B cell (primary cell): ENCODE measurements around the gene ILDR2. TPM values are rescaled to one million over a fixed set of nuclear protein-coding genes. Genes with fewer than 3 reads are reported as not detected.

Experiments used
- ATAC-seq: fragments of 200-7000 bp; cut with Tn5 transposase; one replicate; pipeline ENCODE4 v1.10.0; 2021; ENCODE audit warnings: low read depth, mild to moderate bottlenecking, moderate number of reproducible peaks, moderate library complexity
- CTCF ChIA-PET: fragments of 350-600 bp; sonication (Branson Sonifier 250); formaldehyde crosslinking; loops from one replicate; lab custom pipeline; 2021; ENCODE audit warnings: antibody characterized with exemption, inconsistent platforms; lab: Charles Lee
- POLR2A ChIA-PET: fragments of 350-600 bp; sonication (Branson Sonifier 250); formaldehyde crosslinking; loops from one replicate; lab custom pipeline; 2021; ENCODE audit warnings: antibody characterized with exemption; lab: Charles Lee
- DNase-seq: peaks from one replicate; pipeline ENCODE4 v3.0.0; 2013
- H2AFZ ChIP-seq: 2 replicates; pipeline ENCODE4 v1.6.1; 2012; ENCODE audit warnings: mild to moderate bottlenecking, low read depth, low read length; ENCODE audit not compliant: insufficient read depth, poor library complexity, severe bottlenecking
- H3K27ac ChIP-seq, 2 donors: 1 replicate in 1 of 2; 2 replicates in 1 of 2; pipeline ENCODE4 v1.5.1; 2012 to 2013; ENCODE audit warnings: low read length in 2 of 2, mild to moderate bottlenecking in 2 of 2, moderate library complexity in 1 of 2
- H3K27me3 ChIP-seq, 4 experiments: fragments of 200-600 bp in 1 of 4; sonication (generic) in 1 of 4; replicated peaks in 1 of 4; 1 replicate in 2 of 4; 2 replicates in 2 of 4; pipeline versions ENCODE4 v1.6.1 to v1.7.0; 2013 to 2016; ENCODE audit warnings: low read length in 3 of 4, mild to moderate bottlenecking in 2 of 4, mixed read lengths in 1 of 4, moderate library complexity in 1 of 4; ENCODE audit not compliant: insufficient read depth in 4 of 4, control insufficient read depth in 3 of 4; ENCODE audit errors: control extremely low read depth in 1 of 4
- H3K36me3 ChIP-seq, 2 experiments: replicated peaks in 1 of 2; 1 replicate in 1 of 2; 2 replicates in 1 of 2; pipeline versions ENCODE4 v1.6.1 to v1.7.1; 2013; ENCODE audit warnings: low read length in 1 of 2; ENCODE audit not compliant: insufficient read depth in 2 of 2, control insufficient read depth in 1 of 2; ENCODE audit errors: control extremely low read depth in 1 of 2, extremely low read depth in 1 of 2
- H3K4me1 ChIP-seq, 2 donors: fragments of 200-600 bp in 1 of 2; sonication (generic) in 1 of 2; 1 replicate in 1 of 2; 2 replicates in 1 of 2; pipeline versions ENCODE4 v1.5.1 to v1.6.1; 2013 to 2017; ENCODE audit warnings: low read length in 2 of 2; ENCODE audit not compliant: control insufficient read depth in 2 of 2, insufficient read depth in 2 of 2
- H3K4me2 ChIP-seq: replicated peaks from 2 replicates; pipeline ENCODE3; 2012; ENCODE audit warnings: mild to moderate bottlenecking, low read depth, low read length; ENCODE audit not compliant: poor library complexity, severe bottlenecking
- H3K4me3 ChIP-seq, 5 experiments: fragments of 200-600 bp in 1 of 5; sonication (generic) in 1 of 5; 1 replicate in 3 of 5; 2 replicates in 2 of 5; pipeline versions ENCODE4 v1.5.1 to v1.7.0; 2011 to 2016; ENCODE audit warnings: low read length in 4 of 5, mild to moderate bottlenecking in 4 of 5, low read depth in 2 of 5, control low read depth in 1 of 5, moderate library complexity in 1 of 5; ENCODE audit not compliant: insufficient read depth in 1 of 5; ENCODE audit errors: control extremely low read depth in 1 of 5, extremely low read depth in 1 of 5
- H3K79me2 ChIP-seq: fragments of 200-600 bp; sonication (generic); one replicate; pipeline ENCODE4 v1.6.0; 2016; ENCODE audit warnings: low read length; ENCODE audit not compliant: control insufficient read depth, insufficient read depth
- H3K9ac ChIP-seq: fragments of 200-600 bp; sonication (generic); 2 replicates; pipeline ENCODE4 v1.6.1; 2017; ENCODE audit warnings: mild to moderate bottlenecking, low read length, moderate library complexity
- H3K9me3 ChIP-seq, 3 donors: one replicate each; pipeline versions ENCODE4 v1.6.1 to v1.7.1; 2013; ENCODE audit warnings: low read length in 2 of 3; ENCODE audit not compliant: control insufficient read depth in 2 of 3, insufficient read depth in 1 of 3; ENCODE audit errors: control extremely low read depth in 1 of 3
- H4K20me1 ChIP-seq: 2 replicates; pipeline ENCODE4 v1.6.0; 2012; ENCODE audit warnings: mild to moderate bottlenecking, low read length; ENCODE audit not compliant: insufficient read depth, control insufficient read depth, poor library complexity, severe bottlenecking
- H3K27ac Mint-ChIP-seq: one replicate; pipeline ENCODE4 v1.8.0; 2021; ENCODE audit warnings: mixed read lengths
- H3K27me3 Mint-ChIP-seq: one replicate; pipeline ENCODE4 v1.8.0; 2021; ENCODE audit warnings: mixed read lengths
- H3K4me1 Mint-ChIP-seq: one replicate; pipeline ENCODE4 v1.8.0; 2021; ENCODE audit warnings: mixed read lengths
- H3K4me3 Mint-ChIP-seq: one replicate; pipeline ENCODE4 v1.8.0; 2021; ENCODE audit warnings: mixed read lengths
- H3K9me3 Mint-ChIP-seq: one replicate; pipeline ENCODE4 v1.8.0; 2022; ENCODE audit warnings: mixed read lengths; ENCODE audit not compliant: insufficient read depth
- CTCF ChIP-seq: fragments of 200-600 bp; IDR thresholded peaks from one replicate; pipeline ENCODE4 v1.8.0; 2022; ENCODE audit warnings: antibody characterized with exemption, mild to moderate bottlenecking
- EZH2 ChIP-seq: IDR thresholded peaks from 2 replicates; pipeline ENCODE4 v1.6.1; 2012; ENCODE audit warnings: borderline replicate concordance, low read depth, mild to moderate bottlenecking, moderate library complexity, low read length; ENCODE audit not compliant: insufficient read depth, poor library complexity, severe bottlenecking
- WGBS: methylation state at CpG from one replicate; pipeline ENCODE4 v1.1.5; 2013; ENCODE audit warnings: missing lambda C conversion rate; ENCODE audit not compliant: insufficient coverage; 5-methylcytosine and 5-hydroxymethylcytosine counted together
- intact Hi-C: fragments of 100-400 bp; cut with micrococcal nuclease; formaldehyde crosslinking; loops from one replicate; pipeline ENCODE4 v1.10.0; 2022
- polyA plus RNA-seq: library from polyadenylated mRNA; depleted of rRNA; stranded (reverse); fragments of >200 nt; gene quantifications from 2 replicates; pipeline ENCODE4 v1.2.3, GENCODE V29; 2012
- total RNA-seq, 2 donors: library from RNA; stranded (reverse); fragments of 120-200 nt in 1 of 2; gene quantifications; 1 replicate in 1 of 2; 2 replicates in 1 of 2; pipeline versions ENCODE4 v1.2.3 to v1.2.4, GENCODE V29; 2013 to 2022

Gene ILDR2
- total and polyA plus RNA-seq, 2 donors (not counting 1 experiment from before 2014, with no cell fraction given) = 0.01 TPM; not detected in 1

DNA sequence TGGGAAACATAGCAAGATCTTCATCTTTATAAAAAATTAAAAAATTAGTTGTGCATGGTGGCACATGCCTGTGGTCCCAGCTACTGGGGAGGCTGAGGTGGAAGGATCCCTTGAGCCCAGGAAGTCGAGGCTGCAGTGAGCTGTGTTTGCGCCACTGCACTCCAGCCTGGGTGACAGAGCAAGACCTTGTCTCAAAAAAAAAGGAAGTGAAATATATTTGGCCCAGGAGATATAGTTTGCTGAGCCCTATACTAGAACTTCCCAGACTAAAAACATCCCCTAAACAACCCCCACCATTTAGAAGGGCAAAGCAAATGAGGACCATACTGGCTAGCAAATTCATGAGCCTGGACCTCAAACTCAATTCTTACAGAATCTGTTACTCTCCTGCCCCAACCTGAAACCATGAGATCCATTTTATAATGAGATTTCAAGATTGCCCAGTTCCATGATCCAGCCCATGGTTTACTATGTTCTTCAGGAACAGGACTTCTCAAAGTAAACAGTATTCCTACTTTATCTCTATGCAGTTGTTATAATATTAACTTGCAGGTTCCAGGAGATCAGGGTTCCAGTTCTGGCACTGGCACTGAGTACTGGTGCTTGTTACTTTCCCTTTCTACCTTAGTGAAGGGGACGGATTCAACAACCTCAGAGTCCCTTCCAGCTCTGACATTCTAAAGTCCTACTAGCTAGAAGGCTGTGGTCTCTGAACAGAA is 50.4 kb downstream of the ILDR2 start:
- Histone ChIP-seq H3K27ac (peak overlapping the region; percentile 4 to 20), H2AFZ (no peak overlapping the region), H3K4me3 (peak overlapping the region in 1 of 5 experiments; percentile 16), H3K79me2 (no peaks in the 10 kb centered on the region), H3K4me1 (peaks cover 35 to 43% of the 10 kb centered on the region in 2 donors), H3K9ac (peak overlapping the region; percentile 18), H3K9me3 (peaks cover 0 to 10% (median 0%) of the 10 kb centered on the region in 3 donors), H3K4me2 (peak overlapping the region; percentile 43), H3K36me3 (no peaks in the 10 kb centered on the region), H3K27me3 (peaks cover 0 to 17% (median 12%) of the 10 kb centered on the region in 4 experiments), H4K20me1 (no peaks in the 10 kb centered on the region)
- peak; percentile 66 for DNase-seq
- WGBS = 37% methylated on average over 3 of the region's 3 CpGs
- intact Hi-C loops = loop anchor here (1.0 to 5.0 kb wide), 2 partner anchors 42 to 119 kb away; no protein-coding TSS in a partner anchor
- CTCF ChIA-PET = interaction anchor here (0.6 to 9.1 kb wide), 5 partner anchors 8 to 342 kb away, joined by 3 to 85 read pairs (median 4); no protein-coding TSS in a partner anchor
- POLR2A ChIA-PET = no interaction called here
- Mint-ChIP-seq H3K27ac (peak overlapping the region; percentile 65), H3K4me3 (peak overlapping the region; percentile 65), H3K9me3 (no peaks in the 10 kb centered on the region), H3K4me1 (peaks cover 38% of the 10 kb centered on the region), H3K27me3 (peaks cover 22% of the 10 kb centered on the region)
- peak; percentile 90 for ATAC-seq
- TF ChIP-seq EZH2 = no peak
- no peak for TF ChIP-seq CTCF
